Measurements from ENCODE around the gene MMP2.

MMP2 gene

DNA sequence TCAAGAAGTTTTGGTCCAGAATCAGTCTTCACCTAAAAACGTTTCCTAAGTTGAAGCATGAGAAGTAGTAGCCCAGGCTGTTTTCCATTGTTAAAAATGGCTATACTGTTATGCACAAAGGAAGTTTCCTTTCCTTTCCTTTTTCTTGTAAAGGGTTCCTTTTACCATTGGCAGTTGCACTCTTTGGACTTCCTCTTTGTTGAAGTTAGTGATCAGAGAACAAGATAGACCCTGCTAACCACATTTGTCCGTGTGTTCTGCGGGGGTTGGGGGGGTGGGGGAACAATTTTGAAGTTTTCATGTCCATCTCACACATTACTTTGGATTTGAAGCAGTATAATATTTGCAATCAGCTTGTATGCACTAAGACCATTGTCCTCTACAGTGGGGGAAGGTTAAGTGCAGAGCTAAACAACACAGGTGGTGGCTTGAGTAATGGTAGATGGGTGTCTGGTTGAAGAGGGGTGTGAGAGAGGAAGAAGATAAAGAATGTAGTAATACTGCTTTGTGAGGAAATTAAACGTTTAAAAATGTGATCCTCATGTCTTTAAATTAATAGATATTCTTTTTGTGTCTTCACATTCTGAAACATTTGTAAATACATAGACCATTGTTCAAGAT lies 31.3 kb downstream of the MMP2 start:
- H3K36me3 Mint-ChIP-seq: no peaks in the 10 kb centered on the region
- ATAC-seq (no peak), DNase-seq (ENCODE audit: low spot score in 2 of 2) (no peak)
- H3K4me3 Mint-ChIP-seq: no peak overlapping the region
- no peak overlapping the region for H3K27ac Mint-ChIP-seq
- peaks cover 7% of the 10 kb centered on the region for H3K9me3 Mint-ChIP-seq
- H3K4me1 Mint-ChIP-seq: peaks cover 12% of the 10 kb centered on the region

DNA sequence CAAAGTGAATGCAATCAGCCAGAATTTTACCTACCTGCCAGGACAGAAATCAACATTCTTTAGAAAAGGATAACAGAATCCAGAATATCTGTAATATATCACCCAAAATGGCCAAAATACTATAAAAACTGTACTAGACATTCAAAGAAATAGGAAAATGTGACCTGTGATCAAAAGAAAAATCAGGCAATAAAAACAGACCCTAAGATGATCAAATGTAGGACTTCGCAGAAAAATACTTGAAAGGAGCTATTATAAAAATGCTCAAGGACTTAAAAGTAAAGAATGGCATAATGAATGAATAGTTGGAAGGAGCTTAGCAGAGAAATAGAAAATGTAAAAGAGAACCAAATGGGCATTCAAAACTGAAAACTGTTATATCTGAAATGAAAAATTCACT lies 33.9 kb downstream of the MMP2 start:
- Mint-ChIP-seq H3K27ac (no peak overlapping the region), H3K9me3 (peaks cover 7% of the 10 kb centered on the region), H3K36me3 (no peaks in the 10 kb centered on the region), H3K4me3 (no peak overlapping the region), H3K4me1 (peaks cover 12% of the 10 kb centered on the region)
- DNase-seq (ENCODE audit: low spot score in 2 of 2): no peak
- no peak for ATAC-seq

DNA sequence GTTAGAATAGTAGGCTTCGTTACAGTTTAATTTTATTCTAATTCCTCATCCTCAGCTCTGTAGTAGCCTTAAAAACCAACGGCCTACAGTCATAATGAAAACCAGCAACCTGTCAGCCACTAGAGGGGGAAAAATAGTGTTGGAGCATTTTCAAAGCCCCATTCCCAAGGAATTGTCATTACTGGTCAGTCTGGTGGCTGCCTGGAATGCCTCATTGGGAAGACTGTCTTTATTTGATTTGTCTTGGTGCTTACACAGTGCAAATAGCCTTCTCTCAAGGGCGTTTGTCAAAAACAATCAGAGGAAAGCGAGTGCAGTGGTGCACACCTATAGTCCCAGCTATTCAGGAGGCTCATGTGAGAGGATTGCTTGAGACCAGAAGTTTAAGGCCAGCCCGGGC lies 34.6 kb downstream of the MMP2 start:
- no peak overlapping the region for H3K27ac Mint-ChIP-seq
- peaks cover 8% of the 10 kb centered on the region for H3K9me3 Mint-ChIP-seq
- no peak for ATAC-seq
- H3K4me3 Mint-ChIP-seq: no peak overlapping the region
- no peak for DNase-seq (ENCODE audit: low spot score in 2 of 2)
- peaks cover 10% of the 10 kb centered on the region for H3K4me1 Mint-ChIP-seq
- no peaks in the 10 kb centered on the region for H3K36me3 Mint-ChIP-seq

DNA sequence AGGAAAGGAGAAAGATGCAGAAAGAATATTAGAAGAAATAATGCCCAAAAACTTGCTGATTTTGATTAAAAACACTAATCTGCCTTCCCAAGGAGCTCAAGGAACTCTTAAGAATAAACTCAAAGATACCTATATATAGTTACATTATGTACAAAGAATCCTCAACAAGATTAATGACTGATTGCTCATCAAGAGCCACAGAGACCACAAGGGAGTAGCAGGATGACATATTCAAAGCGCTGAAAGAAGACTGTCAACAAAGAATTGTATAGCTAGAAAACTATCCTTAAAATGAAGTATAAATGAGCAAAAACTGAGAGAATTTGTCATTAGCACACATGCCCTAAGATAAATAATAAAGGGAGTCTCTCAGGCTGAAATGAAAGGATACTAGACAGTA lies 36.1 kb downstream of the MMP2 start:
- no peaks in the 10 kb centered on the region for H3K36me3 Mint-ChIP-seq
- no peak overlapping the region for H3K4me3 Mint-ChIP-seq
- no peak overlapping the region for H3K27ac Mint-ChIP-seq
- H3K9me3 Mint-ChIP-seq: peaks cover 10% of the 10 kb centered on the region
- ATAC-seq: no peak
- no peak for DNase-seq (ENCODE audit: low spot score in 2 of 2)
- H3K4me1 Mint-ChIP-seq: no peaks in the 10 kb centered on the region

DNA sequence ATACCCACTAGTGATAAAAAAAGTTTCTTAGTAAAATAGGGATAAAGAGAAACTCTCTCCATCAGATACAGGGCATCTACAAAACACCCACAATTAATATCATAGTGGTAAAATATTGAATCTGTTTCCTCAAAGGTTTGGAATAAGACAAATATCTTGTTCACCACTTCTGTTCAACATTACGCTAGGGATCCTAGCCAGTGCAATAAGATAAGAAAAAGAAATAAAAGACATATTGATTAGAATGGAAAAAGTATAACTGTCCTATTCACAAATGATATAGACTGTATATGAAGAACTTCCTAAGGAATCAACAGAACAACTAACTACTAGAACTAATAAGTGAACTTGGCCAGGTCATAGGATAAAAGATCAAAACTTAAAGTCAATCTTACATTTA lies 42.8 kb downstream of the MMP2 start:
- no peaks in the 10 kb centered on the region for H3K4me1 Mint-ChIP-seq
- H3K36me3 Mint-ChIP-seq: no peaks in the 10 kb centered on the region
- no peak overlapping the region for H3K4me3 Mint-ChIP-seq
- H3K27ac Mint-ChIP-seq: no peak overlapping the region
- H3K9me3 Mint-ChIP-seq: peaks cover 9% of the 10 kb centered on the region
- ATAC-seq: no peak
- no peak for DNase-seq (ENCODE audit: low spot score in 2 of 2)

DNA sequence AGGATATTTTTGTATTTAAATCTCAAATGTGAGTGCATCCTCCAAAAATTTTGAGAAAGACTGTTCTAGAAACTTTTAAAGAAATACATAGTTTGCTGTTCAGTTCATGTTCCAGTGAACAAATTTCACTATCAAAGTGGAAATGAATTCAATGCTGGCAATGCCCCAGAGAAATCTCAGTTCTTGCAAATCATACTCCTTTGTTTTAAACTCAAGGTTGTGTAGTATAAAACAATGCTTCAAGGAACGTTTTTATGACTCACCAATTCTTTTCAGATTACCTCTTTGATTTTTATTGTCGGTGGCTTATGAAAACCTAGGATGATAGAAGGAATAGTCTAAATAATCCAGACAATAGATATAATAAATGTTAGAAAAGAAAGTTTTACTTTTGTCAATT lies 47.4 kb downstream of the MMP2 start:
- ATAC-seq (no peak), DNase-seq (ENCODE audit: low spot score in 2 of 2) (no peak)
- peaks cover 3% of the 10 kb centered on the region for H3K9me3 Mint-ChIP-seq
- no peaks in the 10 kb centered on the region for H3K36me3 Mint-ChIP-seq
- H3K4me3 Mint-ChIP-seq: no peak overlapping the region
- H3K4me1 Mint-ChIP-seq: no peaks in the 10 kb centered on the region
- H3K27ac Mint-ChIP-seq: no peak overlapping the region

DNA sequence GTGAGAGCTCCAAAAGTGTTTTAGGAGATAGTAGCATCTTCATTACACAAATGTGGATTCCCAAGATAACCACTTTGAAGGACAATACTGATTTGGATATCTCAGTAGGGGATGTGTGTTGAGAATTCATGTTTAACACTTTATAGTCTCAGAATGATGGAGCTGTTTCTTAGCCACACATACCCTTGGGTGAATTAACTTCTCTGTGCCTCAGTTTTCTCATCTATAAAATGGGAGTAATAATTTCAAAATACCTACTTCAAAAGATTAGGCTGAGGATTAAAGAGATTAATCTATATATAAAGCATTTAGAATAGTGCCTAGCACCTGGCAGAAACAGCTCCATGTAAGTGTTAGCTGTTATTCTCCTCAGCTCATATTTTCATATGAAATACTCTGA lies 48.9 kb downstream of the MMP2 start:
- DNase-seq (ENCODE audit: low spot score in 2 of 2): no peak
- ATAC-seq: no peak
- no peaks in the 10 kb centered on the region for H3K36me3 Mint-ChIP-seq
- H3K9me3 Mint-ChIP-seq: no peaks in the 10 kb centered on the region
- no peak overlapping the region for H3K27ac Mint-ChIP-seq
- H3K4me3 Mint-ChIP-seq: no peak overlapping the region
- no peaks in the 10 kb centered on the region for H3K4me1 Mint-ChIP-seq

DNA sequence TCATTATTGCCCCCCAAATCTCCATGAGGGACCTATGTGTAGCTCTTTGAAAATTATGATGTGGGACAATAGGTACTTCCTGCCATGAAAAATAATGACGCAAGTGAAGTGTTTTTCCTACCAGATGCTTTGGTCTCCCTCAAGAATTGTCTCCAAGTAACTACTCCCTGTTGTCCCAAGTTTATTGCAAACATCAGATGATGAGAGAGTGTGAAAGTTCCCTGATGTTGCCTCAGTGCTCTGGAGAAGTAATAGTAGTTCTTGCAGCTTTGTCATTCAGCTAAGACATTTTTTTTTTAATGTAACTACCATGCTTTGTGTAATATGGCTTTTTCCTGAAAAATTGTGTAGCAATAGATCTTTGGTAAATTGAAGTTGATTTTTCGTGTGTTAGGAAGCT lies 50.0 kb downstream of the MMP2 start:
- DNase-seq (ENCODE audit: low spot score in 2 of 2) (no peak), ATAC-seq (no peak)
- Mint-ChIP-seq H3K36me3 (no peaks in the 10 kb centered on the region), H3K27ac (no peak overlapping the region), H3K4me1 (no peaks in the 10 kb centered on the region), H3K4me3 (no peak overlapping the region), H3K9me3 (no peaks in the 10 kb centered on the region)

DNA sequence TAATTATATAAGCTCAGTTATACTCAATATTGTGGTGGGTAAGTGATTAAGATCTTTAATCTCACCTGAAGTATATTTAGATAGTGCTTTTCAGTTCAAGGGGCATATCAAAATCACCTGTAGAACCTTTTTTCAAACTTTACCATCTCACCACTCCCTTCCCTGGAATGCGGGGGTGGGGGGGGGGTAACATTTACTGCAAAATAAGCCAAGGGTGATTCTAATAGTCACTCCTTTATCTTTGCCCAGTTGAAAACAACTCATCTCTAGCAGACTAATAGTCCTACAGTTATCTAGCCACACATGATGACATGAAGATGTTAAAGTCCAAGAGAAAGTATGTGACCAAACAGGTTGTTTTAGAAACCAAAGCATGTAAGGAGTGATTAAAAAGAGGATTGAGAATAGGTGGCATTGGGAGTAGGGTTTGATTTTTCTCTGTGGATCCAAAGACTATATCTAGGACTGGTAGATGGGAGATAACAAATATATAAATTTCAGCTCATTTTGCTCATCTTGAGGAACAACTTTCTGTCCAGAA lies 51.4 kb downstream of the MMP2 start:
- DNase-seq (ENCODE audit: low spot score in 2 of 2) (no peak), ATAC-seq (no peak)
- Mint-ChIP-seq H3K27ac (no peak overlapping the region), H3K36me3 (no peaks in the 10 kb centered on the region), H3K4me1 (no peaks in the 10 kb centered on the region), H3K4me3 (no peak overlapping the region), H3K9me3 (no peaks in the 10 kb centered on the region)

DNA sequence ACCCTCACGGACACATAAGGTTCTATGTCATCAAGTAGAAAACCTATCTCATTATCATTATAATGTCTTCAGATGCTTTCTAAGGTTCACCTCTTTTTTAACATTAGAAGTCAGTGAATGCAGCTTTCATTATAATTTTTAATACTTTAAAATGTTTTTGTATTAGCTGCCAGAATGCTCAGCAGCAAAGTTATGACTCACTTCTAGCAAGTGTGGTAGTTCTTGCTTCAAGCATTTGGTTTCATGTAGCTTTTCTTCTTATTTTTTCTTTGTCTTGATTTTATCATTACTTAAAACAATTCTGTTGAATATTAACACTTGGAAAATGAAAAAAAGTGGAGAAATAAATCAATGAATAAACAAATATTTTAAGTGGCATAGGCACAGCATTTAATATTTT lies 53.2 kb downstream of the MMP2 start:
- ATAC-seq: no peak
- DNase-seq (ENCODE audit: low spot score in 2 of 2): no peak
- H3K4me1 Mint-ChIP-seq: no peaks in the 10 kb centered on the region
- no peak overlapping the region for H3K27ac Mint-ChIP-seq
- H3K9me3 Mint-ChIP-seq: no peaks in the 10 kb centered on the region
- H3K36me3 Mint-ChIP-seq: no peaks in the 10 kb centered on the region
- no peak overlapping the region for H3K4me3 Mint-ChIP-seq

DNA sequence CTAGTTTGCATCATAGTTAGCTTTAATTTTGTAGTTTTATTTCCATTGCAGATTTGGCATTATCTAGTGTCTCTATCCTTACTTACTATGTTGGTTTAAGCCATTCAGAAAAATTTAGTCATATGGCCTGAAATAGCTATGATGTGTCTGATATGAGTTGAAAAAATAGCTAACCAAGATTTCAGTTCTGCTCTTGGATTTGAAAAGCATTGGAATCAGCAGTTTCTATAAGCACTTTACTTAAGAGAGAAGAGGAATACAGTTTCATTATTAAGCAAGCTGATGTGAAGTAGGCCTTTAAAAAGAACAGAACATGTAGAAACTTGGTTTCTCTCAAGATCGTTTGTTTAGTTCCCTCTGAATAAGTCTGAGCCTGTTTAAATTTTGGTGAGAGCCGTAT lies 55.8 kb downstream of the MMP2 start:
- H3K4me1 Mint-ChIP-seq: no peaks in the 10 kb centered on the region
- DNase-seq (ENCODE audit: low spot score in 2 of 2) (no peak), ATAC-seq (no peak)
- no peak overlapping the region for H3K27ac Mint-ChIP-seq
- no peak overlapping the region for H3K4me3 Mint-ChIP-seq
- H3K36me3 Mint-ChIP-seq: no peaks in the 10 kb centered on the region
- H3K9me3 Mint-ChIP-seq: no peaks in the 10 kb centered on the region

DNA sequence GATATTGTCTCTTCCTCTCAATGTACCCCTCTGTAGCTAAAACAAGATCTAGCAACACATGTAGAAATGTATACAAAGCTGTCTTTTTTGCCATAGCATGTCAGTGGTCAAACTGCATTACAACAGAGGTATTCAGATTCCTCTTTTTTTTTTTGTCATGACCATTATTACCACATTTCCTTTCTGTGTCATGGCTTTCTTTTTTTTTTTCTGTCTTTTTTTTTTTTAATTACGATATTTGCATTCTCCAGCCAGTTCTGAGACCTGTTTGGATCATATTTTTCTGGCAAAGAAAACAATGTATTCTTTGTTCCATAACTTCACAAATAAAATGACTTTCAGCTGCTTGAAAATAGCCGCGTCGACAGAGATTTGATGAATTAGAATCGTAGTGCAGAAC lies 60.1 kb downstream of the MMP2 start:
- no peak for ATAC-seq
- H3K36me3 Mint-ChIP-seq: no peaks in the 10 kb centered on the region
- no peak for DNase-seq (ENCODE audit: low spot score in 2 of 2)
- H3K4me1 Mint-ChIP-seq: no peaks in the 10 kb centered on the region
- no peaks in the 10 kb centered on the region for H3K9me3 Mint-ChIP-seq
- H3K27ac Mint-ChIP-seq: no peak overlapping the region
- no peak overlapping the region for H3K4me3 Mint-ChIP-seq

DNA sequence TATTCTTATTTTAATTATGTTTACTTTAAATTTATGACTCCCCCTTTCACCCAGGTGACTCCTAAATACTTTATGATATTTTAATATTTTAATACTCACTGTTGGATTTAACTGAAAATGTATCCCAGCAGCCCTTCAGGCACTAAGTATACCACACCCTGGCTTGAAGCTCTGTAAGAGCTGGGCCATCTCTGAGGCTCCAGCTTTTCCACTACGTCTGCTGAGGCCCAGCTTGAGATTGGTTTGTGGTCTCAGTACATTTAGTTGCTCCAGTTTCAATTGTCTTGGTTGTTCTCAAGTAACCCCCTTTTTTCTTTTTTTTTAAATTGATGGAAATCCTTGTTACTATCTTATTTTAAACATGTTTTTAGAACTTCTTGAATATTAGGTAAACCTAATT lies 60.5 kb downstream of the MMP2 start:
- DNase-seq (ENCODE audit: low spot score in 2 of 2) (no peak), ATAC-seq (no peak)
- H3K27ac Mint-ChIP-seq: no peak overlapping the region
- no peaks in the 10 kb centered on the region for H3K36me3 Mint-ChIP-seq
- H3K4me1 Mint-ChIP-seq: no peaks in the 10 kb centered on the region
- H3K4me3 Mint-ChIP-seq: no peak overlapping the region
- no peaks in the 10 kb centered on the region for H3K9me3 Mint-ChIP-seq

DNA sequence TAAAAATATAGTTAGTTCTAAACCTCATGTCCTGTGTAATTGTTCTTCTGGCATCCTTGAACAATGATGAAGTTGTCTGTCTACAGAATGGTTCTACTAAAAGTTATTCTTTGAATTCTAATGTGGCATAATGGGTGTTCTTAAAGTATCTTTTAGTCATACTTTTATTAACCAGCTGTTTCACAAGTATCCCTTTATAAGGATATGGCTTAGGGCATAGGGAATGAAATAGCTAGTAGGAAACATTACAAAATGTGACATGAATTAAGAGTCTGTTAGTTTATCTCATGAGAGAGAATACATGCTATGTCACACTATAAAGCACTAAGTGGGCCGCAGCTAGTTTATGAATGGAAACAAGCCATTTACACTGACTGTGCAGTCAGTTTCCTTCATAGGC lies 61.2 kb downstream of the MMP2 start:
- H3K4me1 Mint-ChIP-seq: no peaks in the 10 kb centered on the region
- no peaks in the 10 kb centered on the region for H3K36me3 Mint-ChIP-seq
- ATAC-seq (no peak), DNase-seq (ENCODE audit: low spot score in 2 of 2) (no peak)
- H3K9me3 Mint-ChIP-seq: no peaks in the 10 kb centered on the region
- no peak overlapping the region for H3K27ac Mint-ChIP-seq
- no peak overlapping the region for H3K4me3 Mint-ChIP-seq

DNA sequence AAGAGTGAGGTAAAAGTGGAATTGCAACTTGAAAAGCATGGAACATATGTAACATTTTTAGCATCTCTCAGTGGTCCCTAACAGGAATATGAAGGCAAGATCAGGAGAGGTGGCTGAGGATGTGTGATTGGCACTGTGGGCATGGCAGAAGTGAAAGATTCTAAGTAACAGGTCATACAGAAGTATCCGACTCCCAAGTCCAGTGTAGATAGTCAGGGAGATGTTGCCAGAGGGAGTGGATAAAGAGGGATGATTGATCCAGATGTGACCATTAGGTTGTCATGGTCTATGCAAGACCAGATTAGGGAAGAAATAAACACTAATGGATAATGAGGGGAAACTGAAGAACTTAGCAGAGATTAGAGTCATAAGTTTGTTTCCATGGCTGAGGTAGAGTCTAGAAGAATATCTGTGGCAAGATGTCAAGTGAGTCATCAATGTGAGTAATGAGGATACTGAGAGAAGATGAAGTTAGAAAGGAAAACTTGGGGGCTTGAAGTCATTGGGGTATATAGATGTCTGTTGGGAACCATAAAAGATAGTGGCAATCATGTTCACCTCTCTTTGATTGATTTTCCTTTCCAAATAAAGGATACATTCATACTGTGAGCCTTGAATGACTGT lies 63.6 kb downstream of the MMP2 start:
- DNase-seq (ENCODE audit: low spot score in 2 of 2) (no peak), ATAC-seq (peak; percentile 48)
- no peak overlapping the region for H3K4me3 Mint-ChIP-seq
- no peaks in the 10 kb centered on the region for H3K4me1 Mint-ChIP-seq
- no peaks in the 10 kb centered on the region for H3K9me3 Mint-ChIP-seq
- no peaks in the 10 kb centered on the region for H3K36me3 Mint-ChIP-seq
- H3K27ac Mint-ChIP-seq: no peak overlapping the region

DNA sequence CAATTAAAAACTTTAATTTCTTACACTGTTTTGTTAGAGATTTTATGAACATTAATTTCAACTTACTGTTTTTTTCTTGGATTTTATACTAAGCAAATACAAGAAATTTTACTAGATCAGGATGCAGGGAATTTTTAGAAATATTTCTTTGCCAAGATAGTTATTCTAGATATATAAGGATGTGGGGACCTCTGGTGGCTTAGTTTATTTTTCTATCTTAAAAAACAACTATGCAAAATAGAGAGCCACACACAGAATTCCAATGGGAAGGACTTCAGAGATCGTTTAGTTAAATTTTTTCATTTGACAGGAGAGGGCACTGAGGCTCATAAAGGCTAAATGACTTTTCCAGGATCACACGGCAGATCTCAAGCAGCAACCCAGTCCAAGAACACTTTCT lies 64.5 kb downstream of the MMP2 start:
- Mint-ChIP-seq H3K36me3 (no peaks in the 10 kb centered on the region), H3K4me1 (no peaks in the 10 kb centered on the region), H3K27ac (no peak overlapping the region), H3K9me3 (no peaks in the 10 kb centered on the region), H3K4me3 (no peak overlapping the region)
- ATAC-seq (no peak), DNase-seq (ENCODE audit: low spot score in 2 of 2) (no peak)

All from stimulated activated effector memory CD8-positive, alpha-beta T cell treated with anti-CD3 and anti-CD28 coated beads, Interleukin-12 subunit alpha, Interleukin-12 subunit beta, amount 100 ng/mL, for 72 hours (primary cell).